NCI-H774 (cell line): ENCODE data around the gene CFAP251.

Source experiments
- DNase-seq: peaks from one replicate; lab custom pipeline; 2025; lab: John Stamatoyannopoulos, UW

Gene CFAP251

DNA sequence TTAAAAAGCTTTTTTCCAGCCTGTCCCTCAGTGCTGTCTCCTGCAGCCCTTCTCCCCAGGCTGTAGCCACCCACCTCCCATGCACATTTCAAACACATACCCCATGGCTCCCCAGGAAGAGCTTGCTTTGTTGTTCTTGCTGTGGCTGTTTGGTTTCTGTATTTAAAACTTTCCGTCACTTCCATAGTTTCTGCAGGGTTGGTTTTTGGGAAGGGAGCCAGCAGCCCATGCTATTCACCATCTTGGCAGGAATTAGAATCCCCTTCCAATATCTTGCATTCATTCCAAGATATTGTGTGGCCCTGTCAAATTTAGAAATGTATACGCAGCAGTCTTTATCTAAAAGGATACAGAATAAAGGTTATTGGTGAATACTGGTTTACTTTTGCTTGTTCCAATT, 29.6 kb downstream of the CFAP251 start:
- DNase-seq, result no peak

GRCh38 chr12:121949648-121950397, 31.4 kb downstream of the CFAP251 start:
- DNase-seq, result no peak

DNA sequence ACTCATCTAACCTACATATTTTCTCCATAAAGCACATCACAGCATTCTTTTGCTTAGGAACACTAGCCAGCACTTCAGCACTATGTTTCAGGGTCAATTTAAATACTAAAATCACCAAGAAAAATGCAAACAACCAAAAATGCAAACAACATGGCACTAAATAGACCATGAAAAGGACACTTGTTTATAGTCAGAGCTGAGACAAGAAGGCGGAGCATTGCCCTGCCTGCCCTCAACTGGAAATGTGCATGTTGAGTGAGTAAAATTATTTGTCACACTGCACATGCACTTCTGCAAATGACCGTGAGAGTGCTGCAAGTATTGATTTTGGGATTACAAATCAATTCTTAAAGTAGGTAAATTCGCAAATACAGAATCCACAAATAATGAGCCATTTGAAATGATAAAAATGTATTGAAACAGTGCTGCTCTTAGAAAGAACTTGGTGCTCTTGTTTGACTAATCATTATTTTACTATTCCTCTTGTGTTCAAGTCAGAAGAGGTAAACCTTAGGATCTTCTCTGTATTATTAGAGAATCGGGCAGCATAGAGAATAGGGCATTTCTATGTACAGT, 34.8 kb downstream of the CFAP251 start:
- DNase-seq, result no peak

- DNase-seq, result peak; percentile 18
Observed at GRCh38 chr12:121953695-121954094, 35.3 kb downstream of the CFAP251 start.

GRCh38 chr12:121955258-121956237, 37.2 kb downstream of the CFAP251 start:
- no peak for DNase-seq

DNA sequence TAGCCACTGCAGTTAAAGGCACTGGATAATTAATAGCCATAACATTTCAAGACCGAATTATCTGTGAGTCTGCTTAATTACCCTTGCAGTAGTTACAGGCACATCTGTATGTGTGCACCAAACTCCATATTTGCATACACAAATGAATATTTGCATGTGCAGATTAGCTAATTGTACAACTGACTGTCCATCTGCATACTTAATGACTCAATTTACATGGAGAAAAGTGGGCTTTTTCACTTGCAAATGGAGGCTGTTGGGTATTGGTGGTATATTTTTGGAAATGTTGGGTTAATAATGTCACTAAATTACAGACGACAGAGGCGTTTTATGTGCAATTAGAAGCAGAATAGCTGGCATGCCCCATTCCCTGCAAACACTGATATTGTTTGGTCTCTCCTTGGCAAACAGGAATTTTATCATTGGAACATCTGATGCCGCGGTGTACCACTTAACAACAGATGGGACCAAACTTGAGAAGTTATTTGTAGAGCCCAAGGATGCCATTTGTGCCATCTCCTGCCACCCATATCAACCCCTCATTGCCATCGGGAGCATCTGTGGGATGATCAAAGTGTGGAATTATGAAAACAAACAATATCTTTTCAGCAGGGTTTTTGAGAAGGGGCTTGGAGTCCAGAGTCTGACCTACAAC, 39.6 kb downstream of the CFAP251 start:
- DNase-seq, result no peak

- DNase-seq, result no peak
Observed at GRCh38 chr12:121958541-121959240, 40.3 kb downstream of the CFAP251 start.

- no peak for DNase-seq
Observed at GRCh38 chr12:121960541-121960940, 42.1 kb downstream of the CFAP251 start.

DNA sequence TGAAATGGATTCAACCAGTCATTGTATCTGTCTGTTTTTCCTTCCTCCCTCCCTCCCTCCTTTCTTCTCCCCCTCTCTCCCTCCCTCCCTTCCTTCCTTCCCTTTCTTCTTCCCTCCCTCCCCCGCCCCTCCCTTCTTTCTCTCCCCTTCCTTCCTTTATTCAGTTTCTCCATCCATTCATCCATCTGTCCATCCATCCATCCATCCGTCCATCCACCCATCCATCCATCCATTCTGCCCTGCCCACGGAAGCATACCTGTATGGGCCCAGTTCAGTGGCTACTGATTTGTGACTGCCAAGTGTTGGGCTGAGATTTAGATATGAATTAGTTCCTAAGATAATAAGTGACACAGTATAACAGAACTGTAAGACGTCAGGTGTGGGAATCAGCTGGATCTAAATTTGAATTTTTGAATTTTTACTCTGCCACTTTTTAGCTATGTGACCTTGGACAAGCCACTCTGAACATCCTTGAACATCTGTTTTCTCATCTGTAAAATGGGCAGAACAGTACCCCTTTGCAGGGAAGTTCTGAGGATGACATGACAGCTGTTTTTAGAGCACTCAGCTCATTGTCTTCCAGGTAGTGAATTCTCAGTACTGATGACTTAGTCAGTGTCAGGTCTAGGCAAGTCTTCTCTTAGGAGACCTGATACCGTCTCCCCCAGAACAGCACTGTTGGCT, 42.9 kb downstream of the CFAP251 start:
- DNase-seq, result no peak

DNA sequence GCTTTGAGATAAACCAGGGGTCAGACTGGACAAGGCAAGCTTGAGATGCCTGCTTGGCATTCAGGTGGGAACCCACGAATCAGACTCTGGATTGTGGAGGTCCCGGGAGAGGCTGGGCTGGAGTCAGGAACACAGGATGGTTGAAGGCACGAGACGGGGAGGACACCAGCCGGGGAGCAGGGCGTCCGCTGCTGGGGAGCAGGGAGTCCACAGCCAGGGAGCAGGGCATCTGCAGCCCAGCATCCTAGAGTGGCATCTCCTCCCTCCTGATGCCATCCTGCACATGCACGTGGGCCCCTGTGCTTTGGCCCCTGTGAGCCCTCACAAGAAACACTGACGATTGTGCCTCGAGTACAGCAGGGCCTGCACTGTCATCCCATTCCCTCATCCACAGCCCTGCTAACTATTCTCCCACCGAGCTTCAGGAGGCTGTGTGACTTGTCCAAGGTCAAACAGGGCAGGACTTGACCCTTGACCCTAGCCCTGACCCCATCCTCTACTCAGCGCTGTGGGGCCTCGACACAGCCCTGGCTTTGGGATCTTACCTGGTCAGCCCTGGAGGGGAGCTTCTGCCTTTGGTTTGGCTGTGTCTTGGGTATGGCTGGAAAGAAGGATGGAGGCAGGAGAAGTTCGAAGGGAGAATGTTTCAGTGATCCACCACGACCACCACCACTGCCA, 45.1 kb downstream of the CFAP251 start:
- no peak for DNase-seq

DNA sequence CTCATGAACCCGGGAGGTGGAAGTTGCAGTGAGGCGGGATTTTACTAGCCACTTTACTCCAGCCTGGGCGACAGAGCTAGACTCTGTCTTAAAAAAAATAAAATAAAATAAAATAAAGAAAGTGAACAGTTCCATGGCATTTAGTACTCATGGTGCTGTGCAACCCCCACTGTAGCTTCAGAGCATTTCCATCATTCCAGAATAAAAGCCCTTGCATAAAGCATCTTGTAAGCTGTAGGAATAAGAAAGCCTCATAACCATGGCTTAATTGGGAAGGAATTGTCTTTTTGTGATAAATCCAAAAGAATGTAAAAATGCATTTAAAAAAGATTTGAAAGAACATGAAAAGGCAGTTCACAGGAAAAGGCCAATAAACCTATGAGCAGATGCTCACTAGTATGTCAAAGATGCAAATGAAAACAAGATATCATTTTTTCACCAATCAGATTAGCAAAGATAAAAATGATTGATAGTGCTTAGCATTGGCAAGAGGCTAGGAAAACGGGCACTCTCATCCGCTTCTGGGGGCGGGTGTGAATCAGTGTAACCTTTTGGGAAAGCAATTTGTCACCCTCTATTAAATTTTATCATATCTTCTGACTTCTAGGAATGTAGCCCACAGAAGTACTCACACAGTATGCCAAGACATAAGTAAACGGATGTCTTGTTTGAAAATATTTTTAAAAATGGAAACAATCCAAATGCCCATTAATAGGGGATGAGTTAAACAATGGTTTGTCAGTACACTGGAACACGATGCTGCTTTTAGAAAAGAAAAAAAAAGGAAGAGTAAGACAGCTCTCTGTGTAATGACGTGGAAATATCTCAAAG, 46.6 kb downstream of the CFAP251 start:
- no peak for DNase-seq

GRCh38 chr12:121966959-121967358, 48.6 kb downstream of the CFAP251 start:
- no peak for DNase-seq

DNA sequence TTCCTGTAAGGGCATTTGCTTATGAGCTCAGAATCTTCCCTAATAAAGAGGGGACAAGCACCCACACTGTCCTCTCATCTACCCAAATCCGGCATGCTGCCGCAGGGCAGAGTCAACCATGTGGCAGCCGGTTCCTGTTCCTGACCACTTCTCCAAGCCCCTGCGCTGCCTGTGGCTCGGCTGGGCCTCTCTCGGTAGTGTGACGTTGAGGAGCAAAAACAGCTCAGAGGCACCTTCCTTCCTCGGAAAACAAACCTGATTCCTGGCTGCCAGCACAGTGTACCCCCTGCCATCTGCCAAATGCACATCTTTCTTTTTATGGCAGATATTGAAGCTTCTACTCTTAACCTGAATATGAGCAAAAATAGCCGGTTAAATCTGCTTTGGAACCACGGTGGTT, 50.5 kb downstream of the CFAP251 start:
- no peak for DNase-seq

- no peak for DNase-seq
Observed at GRCh38 chr12:121969726-121970125, 51.3 kb downstream of the CFAP251 start.

- DNase-seq, result no peak
Observed at GRCh38 chr12:121970581-121971300, 52.3 kb downstream of the CFAP251 start.

DNA sequence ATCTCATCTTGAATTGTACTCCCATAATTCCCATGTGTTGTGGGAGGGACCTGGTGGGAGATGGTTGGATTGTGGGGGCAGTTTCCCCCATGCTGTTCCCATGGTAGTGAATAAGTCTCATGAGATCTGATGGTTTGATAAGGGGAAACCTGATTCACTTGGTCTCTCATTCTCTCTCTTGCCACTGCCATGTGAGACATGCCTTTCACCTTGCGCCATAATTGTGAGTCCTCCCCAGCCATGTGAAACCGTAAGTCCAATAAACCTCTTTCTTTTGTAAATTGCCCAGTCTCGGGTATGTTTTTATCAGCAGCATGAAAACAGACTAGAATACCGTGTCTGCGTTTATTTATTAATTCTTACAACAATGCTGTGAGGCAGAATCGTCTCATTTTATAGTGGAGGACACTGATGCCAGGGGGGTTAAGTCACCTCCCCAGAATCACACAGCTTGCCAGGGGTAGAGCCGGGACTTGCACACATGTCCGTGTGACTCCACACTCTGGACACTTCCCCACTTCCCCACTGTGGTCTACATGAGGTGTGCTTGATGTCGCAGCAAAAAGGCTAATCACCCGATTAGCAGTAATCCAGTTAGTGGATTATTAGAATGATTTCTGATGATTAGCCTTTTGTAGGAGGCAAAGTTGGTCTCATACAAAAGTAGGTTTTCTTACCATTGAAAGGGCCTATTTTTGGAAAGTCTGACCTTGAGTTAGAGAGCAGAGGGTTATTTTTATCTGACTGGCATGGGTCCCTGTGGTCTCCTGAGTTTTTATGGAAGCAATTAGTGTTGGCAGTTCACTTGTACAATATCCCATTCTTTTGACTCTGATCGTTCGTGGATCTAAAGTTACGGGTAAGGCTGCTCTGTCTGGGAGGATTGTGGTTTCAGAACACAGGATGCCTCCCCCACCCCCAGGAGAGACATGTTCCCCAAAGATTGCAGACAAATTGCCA, 55.9 kb downstream of the CFAP251 start:
- DNase-seq, result no peak

DNA sequence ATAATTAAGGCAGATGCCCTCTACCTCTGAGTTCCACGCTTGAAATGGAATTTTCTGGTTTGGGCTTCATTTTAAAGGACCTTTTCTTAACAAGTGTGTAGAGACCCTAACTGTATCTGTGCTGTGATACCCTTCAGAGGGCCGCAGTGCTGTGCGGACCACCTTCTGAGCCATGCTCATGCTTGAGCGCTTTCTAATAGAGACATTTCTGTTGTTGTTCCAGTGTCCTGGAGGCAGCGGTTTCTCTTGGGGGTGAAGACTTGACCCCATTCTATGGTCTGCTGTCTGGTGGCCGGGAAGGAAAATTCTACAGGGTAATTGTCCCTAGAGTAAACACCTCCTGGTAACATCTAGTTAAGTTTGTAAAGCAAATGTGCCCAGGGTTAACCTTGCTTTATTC, 56.6 kb downstream of the CFAP251 start:
- DNase-seq, result no peak

GRCh38 chr12:121976950-121977349, 58.6 kb downstream of the CFAP251 start:
- no peak for DNase-seq
